ENCODE data around the gene C11orf86.
"Not testable (repeated sequence)": the region's sequence is repeated elsewhere in the genome, so short reads cannot be mapped to it uniquely, and the experiment has no call there.

C11orf86 gene

GRCh38 chr11:66967670-66968425 lies 7.3 kb upstream of the C11orf86 start:
- no peak for DNase-seq (ENCODE audit: low read depth in 2 of 2)

GRCh38 chr11:66969584-66970225 lies 5.4 kb upstream of the C11orf86 start:
- no peak for DNase-seq (ENCODE audit: low read depth in 2 of 2)

- DNase-seq (ENCODE audit: low read depth in 2 of 2): no peak
These were observed 4.7 kb upstream of the C11orf86 start for GRCh38 chr11:66970371-66970806.

GRCh38 chr11:66970807-66971442 lies 4.2 kb upstream of the C11orf86 start:
- DNase-seq (ENCODE audit: low read depth in 2 of 2): peak in 1 of 2 donors; percentile 17

- no peak for DNase-seq (ENCODE audit: low read depth in 2 of 2)
These were observed 3.6 kb upstream of the C11orf86 start for GRCh38 chr11:66971488-66971887.

GRCh38 chr11:66973956-66974580 lies 1.0 kb upstream of the C11orf86 start:
- no peak for DNase-seq (ENCODE audit: low read depth in 2 of 2)

GRCh38 chr11:66975405-66976027 lies 412 bp downstream of the C11orf86 start:
- no peak for DNase-seq (ENCODE audit: low read depth in 2 of 2)

GRCh38 chr11:66976028-66976467 lies 944 bp downstream of the C11orf86 start:
- DNase-seq (ENCODE audit: low read depth in 2 of 2): peak in 1 of 2 donors; percentile 17

GRCh38 chr11:66976925-66977324 lies 1.8 kb downstream of the C11orf86 start:
- DNase-seq (ENCODE audit: low read depth in 2 of 2): no peak

- no peak for DNase-seq (ENCODE audit: low read depth in 2 of 2)
These were observed 3.1 kb downstream of the C11orf86 start for GRCh38 chr11:66978229-66978628.

- DNase-seq (ENCODE audit: low read depth in 2 of 2): no peak
These were observed 3.6 kb downstream of the C11orf86 start for GRCh38 chr11:66978717-66979116.

- DNase-seq (ENCODE audit: low read depth in 2 of 2): no peak
These were observed 4.4 kb downstream of the C11orf86 start for GRCh38 chr11:66979336-66979980.

- no peak for DNase-seq (ENCODE audit: low read depth in 2 of 2)
These were observed 7.0 kb downstream of the C11orf86 start for GRCh38 chr11:66981976-66982578.

- no peak for DNase-seq (ENCODE audit: low read depth in 2 of 2)
These were observed 8.3 kb downstream of the C11orf86 start for GRCh38 chr11:66983275-66983924.

GRCh38 chr11:66985508-66986177 lies 10.5 kb downstream of the C11orf86 start:
- no peak for DNase-seq (ENCODE audit: low read depth in 2 of 2)

GRCh38 chr11:66986178-66986545 lies 11.1 kb downstream of the C11orf86 start:
- DNase-seq (ENCODE audit: low read depth in 2 of 2): no peak

GRCh38 chr11:66987158-66987620 lies 12.1 kb downstream of the C11orf86 start:
- DNase-seq (ENCODE audit: low read depth in 2 of 2): no peak

- no peak for DNase-seq (ENCODE audit: low read depth in 2 of 2)
These were observed 13.0 kb downstream of the C11orf86 start for GRCh38 chr11:66987924-66988637.

GRCh38 chr11:66988741-66989140 lies 13.6 kb downstream of the C11orf86 start:
- DNase-seq (ENCODE audit: low read depth in 2 of 2): not testable (repeated sequence)

All from stimulated activated CD8-positive, alpha-beta memory T cell treated with anti-CD3 and anti-CD28 coated beads, Interleukin-2, amount 100 ng/mL, for 48 hours (primary cell).